HEK293 (cell line): ENCODE results near the gene ZDHHC6.

ENCODE experiments used
- GLI4 ChIP-seq: fragments of 450-650 bp; formaldehyde crosslinking; IDR thresholded peaks from 2 replicates; pipeline ENCODE4 v1.5.1; 2016; ENCODE audit warnings: missing biosample characterization, missing genetic modification characterization
- MYNN ChIP-seq: fragments of 450-650 bp; formaldehyde crosslinking; IDR thresholded peaks from 2 replicates; pipeline ENCODE4 v1.5.1; 2016; ENCODE audit warnings: missing biosample characterization, missing genetic modification characterization, borderline replicate concordance
- SALL2 ChIP-seq: fragments of 450-650 bp; formaldehyde crosslinking; IDR thresholded peaks from 2 replicates; pipeline ENCODE4 v1.5.0; 2017; ENCODE audit warnings: missing biosample characterization, mild to moderate bottlenecking, missing genetic modification characterization, borderline replicate concordance
- SP2 ChIP-seq: fragments of 450-650 bp; formaldehyde crosslinking; IDR thresholded peaks from 2 replicates; pipeline ENCODE4 v1.5.1; 2016; ENCODE audit warnings: missing biosample characterization, missing genetic modification characterization
- SP7 ChIP-seq: fragments of 450-650 bp; formaldehyde crosslinking; IDR thresholded peaks from 2 replicates; pipeline ENCODE4 v1.5.1; 2016; ENCODE audit warnings: missing biosample characterization, missing genetic modification characterization
- ZBTB17 ChIP-seq: fragments of 450-650 bp; formaldehyde crosslinking; IDR thresholded peaks from 2 replicates; pipeline ENCODE4 v1.5.1; 2016; ENCODE audit warnings: missing biosample characterization, missing genetic modification characterization
- ZBTB21 ChIP-seq: fragments of 450-650 bp; formaldehyde crosslinking; IDR thresholded peaks from 2 replicates; pipeline ENCODE4 v1.5.1; 2017; ENCODE audit warnings: missing biosample characterization, missing genetic modification characterization
- ZBTB26 ChIP-seq: fragments of 450-650 bp; formaldehyde crosslinking; optimal IDR thresholded peaks from 2 replicates; pipeline ENCODE3; 2016; ENCODE audit warnings: missing biosample characterization, mild to moderate bottlenecking, missing genetic modification characterization
- ZIC2 ChIP-seq: fragments of 450-650 bp; formaldehyde crosslinking; IDR thresholded peaks from 2 replicates; pipeline ENCODE4 v1.5.1; 2016; ENCODE audit warnings: missing biosample characterization, missing genetic modification characterization
- ZNF112 ChIP-seq: fragments of 450-650 bp; formaldehyde crosslinking; IDR thresholded peaks from 2 replicates; pipeline ENCODE4 v1.5.0; 2017; ENCODE audit warnings: missing biosample characterization, missing genetic modification characterization
- ZNF133 ChIP-seq: fragments of 450-650 bp; formaldehyde crosslinking; IDR thresholded peaks from 2 replicates; pipeline ENCODE4 v1.5.1; 2016; ENCODE audit warnings: missing biosample characterization, missing genetic modification characterization
- ZNF138 ChIP-seq: fragments of 450-650 bp; formaldehyde crosslinking; IDR thresholded peaks from 2 replicates; pipeline ENCODE4 v1.5.1; 2016; ENCODE audit warnings: missing biosample characterization, missing genetic modification characterization, borderline replicate concordance
- ZNF157 ChIP-seq: fragments of 450-650 bp; formaldehyde crosslinking; IDR thresholded peaks from 2 replicates; pipeline ENCODE4 v1.5.1; 2016; ENCODE audit warnings: missing biosample characterization, missing genetic modification characterization
- ZNF174 ChIP-seq: fragments of 450-650 bp; formaldehyde crosslinking; IDR thresholded peaks from 2 replicates; pipeline ENCODE4 v1.5.0; 2017; ENCODE audit warnings: missing biosample characterization, mild to moderate bottlenecking, missing genetic modification characterization
- ZNF311 ChIP-seq: fragments of 450-650 bp; formaldehyde crosslinking; IDR thresholded peaks from 2 replicates; pipeline ENCODE4 v1.5.1; 2017; ENCODE audit warnings: missing biosample characterization, missing genetic modification characterization, borderline replicate concordance
- ZNF350 ChIP-seq: fragments of 450-650 bp; formaldehyde crosslinking; IDR thresholded peaks from 2 replicates; pipeline ENCODE4 v1.5.0; 2017; ENCODE audit warnings: missing biosample characterization, mild to moderate bottlenecking, missing genetic modification characterization
- ZNF366 ChIP-seq: fragments of 450-650 bp; formaldehyde crosslinking; conservative IDR thresholded peaks from 2 replicates; pipeline ENCODE4 v1.5.1; 2016; ENCODE audit warnings: missing biosample characterization, missing genetic modification characterization
- ZNF404 ChIP-seq: fragments of 450-650 bp; formaldehyde crosslinking; IDR thresholded peaks from 2 replicates; pipeline ENCODE4 v1.5.1; 2017; ENCODE audit warnings: missing biosample characterization, missing genetic modification characterization
- ZNF433 ChIP-seq: fragments of 450-650 bp; formaldehyde crosslinking; IDR thresholded peaks from 2 replicates; pipeline ENCODE4 v1.5.1; 2016; ENCODE audit warnings: missing biosample characterization, missing genetic modification characterization, low read depth
- ZNF529 ChIP-seq: fragments of 450-650 bp; formaldehyde crosslinking; IDR thresholded peaks from 2 replicates; pipeline ENCODE4 v1.5.1; 2017; ENCODE audit warnings: missing genetic modification characterization, missing biosample characterization; ENCODE audit not compliant: insufficient replicate concordance
- ZNF548 ChIP-seq: fragments of 450-650 bp; formaldehyde crosslinking; IDR thresholded peaks from 2 replicates; pipeline ENCODE4 v1.5.1; 2016; ENCODE audit warnings: missing biosample characterization, missing genetic modification characterization
- ZNF561 ChIP-seq: fragments of 450-650 bp; IDR thresholded peaks from 2 replicates; pipeline ENCODE4 v1.5.1; 2018; ENCODE audit warnings: missing biosample characterization, missing genetic modification characterization, borderline replicate concordance
- ZNF660 ChIP-seq: fragments of 450-650 bp; IDR thresholded peaks from 2 replicates; pipeline ENCODE4 v1.5.1; 2018; ENCODE audit warnings: missing biosample characterization, mild to moderate bottlenecking, missing genetic modification characterization
- ZNF677 ChIP-seq: fragments of 450-650 bp; IDR thresholded peaks from 2 replicates; pipeline ENCODE4 v1.5.0; 2018; ENCODE audit warnings: missing biosample characterization, mild to moderate bottlenecking, missing genetic modification characterization, moderate library complexity
- ZNF837 ChIP-seq: fragments of 450-650 bp; formaldehyde crosslinking; IDR thresholded peaks from 2 replicates; pipeline ENCODE4 v1.5.1; 2016; ENCODE audit warnings: missing biosample characterization, missing genetic modification characterization
- TF ChIP-seq, protein P1 (sequence below): fragments of 450-650 bp; formaldehyde crosslinking; IDR thresholded peaks from 2 replicates; pipeline ENCODE4 v1.5.1; 2016; ENCODE audit warnings: missing biosample characterization, missing genetic modification characterization
- TF ChIP-seq, protein P2 (sequence below): fragments of 450-650 bp; formaldehyde crosslinking; IDR thresholded peaks from 2 replicates; pipeline ENCODE4 v1.5.1; 2016; ENCODE audit warnings: missing biosample characterization, missing genetic modification characterization, low read depth
- TF ChIP-seq, protein P3 (sequence below): fragments of 450-650 bp; IDR thresholded peaks from 2 replicates; pipeline ENCODE4 v1.5.1; 2018; ENCODE audit warnings: missing biosample characterization, missing genetic modification characterization
- TF ChIP-seq, protein P4 (sequence below): fragments of 450-650 bp; formaldehyde crosslinking; IDR thresholded peaks from 2 replicates; pipeline ENCODE4 v1.5.1; 2017; ENCODE audit warnings: missing biosample characterization, missing genetic modification characterization
- TF ChIP-seq, protein P5 (sequence below): fragments of 450-650 bp; formaldehyde crosslinking; IDR thresholded peaks from 2 replicates; pipeline ENCODE4 v1.5.1; 2016; ENCODE audit warnings: missing biosample characterization, missing genetic modification characterization

The ZDHHC6 gene

DNA sequence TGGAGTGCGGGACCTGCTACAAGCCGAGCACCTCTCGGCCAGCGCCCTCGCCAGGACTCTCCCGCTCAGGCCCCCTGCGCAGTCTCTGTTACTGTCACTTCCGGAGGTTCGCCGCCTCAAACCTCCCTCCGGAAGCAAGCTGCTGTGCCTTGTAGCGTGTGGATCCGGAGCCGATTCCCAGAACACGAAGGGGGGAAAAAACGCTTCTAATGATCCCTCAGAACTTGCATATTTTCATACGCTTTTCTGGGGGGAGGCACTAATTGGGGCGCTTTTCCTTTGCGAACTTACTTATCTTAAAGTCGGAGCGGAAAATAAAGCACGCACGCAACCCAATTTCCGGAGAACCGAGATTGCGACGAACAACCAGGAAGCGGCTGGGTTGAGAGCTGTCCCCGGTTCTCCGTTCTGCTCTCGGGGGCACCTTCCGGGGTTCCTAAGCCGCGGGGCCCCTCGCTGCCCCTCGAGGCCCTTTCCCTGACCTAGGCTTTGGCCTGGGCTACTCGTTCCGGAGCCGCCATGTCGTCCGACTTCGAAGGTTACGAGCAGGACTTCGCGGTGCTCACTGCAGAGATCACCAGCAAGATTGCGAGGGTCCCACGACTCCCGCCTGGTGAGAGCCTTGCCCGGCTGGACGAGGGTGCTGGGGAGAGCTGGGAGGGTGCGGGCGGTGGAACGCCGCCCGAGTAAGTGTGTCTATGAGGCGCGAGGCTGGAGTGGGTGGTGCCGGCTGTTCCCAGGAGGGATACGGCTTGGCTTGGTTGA, at the start of gene ZDHHC6, which contains the start of gene VTI1A (continued):
- TF ChIP-seq ZBTB17 (tag by site-specific recombination) (peak; percentile 86), ZNF133 (tag by site-specific recombination) (no peak), ZNF157 (tag by site-specific recombination) (no peak), ZNF112 (no peak), ZBTB21 (tag by site-specific recombination) (no peak), ZNF311 (tag by site-specific recombination) (no peak), ZBTB26 (tag by site-specific recombination) (peak; percentile 29), GLI4 (tag by site-specific recombination) (0 out of 2 replicates have a peak, but pooled peaks have one; percentile 83), SALL2 (no peak), ZNF350 (no peak), ZNF138 (tag by site-specific recombination) (no peak), SP7 (tag by site-specific recombination) (peak; percentile 85), ZNF677 (no peak), ZNF404 (tag by site-specific recombination) (no peak), ZNF366 (no peak), ZNF433 (tag by site-specific recombination) (no peak), ZNF529 (tag by site-specific recombination) (no peak), ZNF660 (tag by site-specific recombination) (peak; percentile 94), ZIC2 (peak; percentile 64), SP2 (tag by site-specific recombination) (peak; percentile 46; the same call in 1 of the 2 replicates), MYNN (tag by site-specific recombination) (0 out of 2 replicates have a peak, but pooled peaks have one; percentile 29), ZNF548 (no peak), ZNF561 (peak; percentile 96), ZNF174 (no peak), ZNF837 (no peak)
- TF ChIP-seq, protein P1, sequence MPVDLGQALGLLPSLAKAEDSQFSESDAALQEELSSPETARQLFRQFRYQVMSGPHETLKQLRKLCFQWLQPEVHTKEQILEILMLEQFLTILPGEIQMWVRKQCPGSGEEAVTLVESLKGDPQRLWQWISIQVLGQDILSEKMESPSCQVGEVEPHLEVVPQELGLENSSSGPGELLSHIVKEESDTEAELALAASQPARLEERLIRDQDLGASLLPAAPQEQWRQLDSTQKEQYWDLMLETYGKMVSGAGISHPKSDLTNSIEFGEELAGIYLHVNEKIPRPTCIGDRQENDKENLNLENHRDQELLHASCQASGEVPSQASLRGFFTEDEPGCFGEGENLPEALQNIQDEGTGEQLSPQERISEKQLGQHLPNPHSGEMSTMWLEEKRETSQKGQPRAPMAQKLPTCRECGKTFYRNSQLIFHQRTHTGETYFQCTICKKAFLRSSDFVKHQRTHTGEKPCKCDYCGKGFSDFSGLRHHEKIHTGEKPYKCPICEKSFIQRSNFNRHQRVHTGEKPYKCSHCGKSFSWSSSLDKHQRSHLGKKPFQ, result no peak
- TF ChIP-seq, protein P2, sequence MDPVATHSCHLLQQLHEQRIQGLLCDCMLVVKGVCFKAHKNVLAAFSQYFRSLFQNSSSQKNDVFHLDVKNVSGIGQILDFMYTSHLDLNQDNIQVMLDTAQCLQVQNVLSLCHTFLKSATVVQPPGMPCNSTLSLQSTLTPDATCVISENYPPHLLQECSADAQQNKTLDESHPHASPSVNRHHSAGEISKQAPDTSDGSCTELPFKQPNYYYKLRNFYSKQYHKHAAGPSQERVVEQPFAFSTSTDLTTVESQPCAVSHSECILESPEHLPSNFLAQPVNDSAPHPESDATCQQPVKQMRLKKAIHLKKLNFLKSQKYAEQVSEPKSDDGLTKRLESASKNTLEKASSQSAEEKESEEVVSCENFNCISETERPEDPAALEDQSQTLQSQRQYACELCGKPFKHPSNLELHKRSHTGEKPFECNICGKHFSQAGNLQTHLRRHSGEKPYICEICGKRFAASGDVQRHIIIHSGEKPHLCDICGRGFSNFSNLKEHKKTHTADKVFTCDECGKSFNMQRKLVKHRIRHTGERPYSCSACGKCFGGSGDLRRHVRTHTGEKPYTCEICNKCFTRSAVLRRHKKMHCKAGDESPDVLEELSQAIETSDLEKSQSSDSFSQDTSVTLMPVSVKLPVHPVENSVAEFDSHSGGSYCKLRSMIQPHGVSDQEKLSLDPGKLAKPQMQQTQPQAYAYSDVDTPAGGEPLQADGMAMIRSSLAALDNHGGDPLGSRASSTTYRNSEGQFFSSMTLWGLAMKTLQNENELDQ (tag by site-specific recombination), result no peak
- TF ChIP-seq, protein P3, sequence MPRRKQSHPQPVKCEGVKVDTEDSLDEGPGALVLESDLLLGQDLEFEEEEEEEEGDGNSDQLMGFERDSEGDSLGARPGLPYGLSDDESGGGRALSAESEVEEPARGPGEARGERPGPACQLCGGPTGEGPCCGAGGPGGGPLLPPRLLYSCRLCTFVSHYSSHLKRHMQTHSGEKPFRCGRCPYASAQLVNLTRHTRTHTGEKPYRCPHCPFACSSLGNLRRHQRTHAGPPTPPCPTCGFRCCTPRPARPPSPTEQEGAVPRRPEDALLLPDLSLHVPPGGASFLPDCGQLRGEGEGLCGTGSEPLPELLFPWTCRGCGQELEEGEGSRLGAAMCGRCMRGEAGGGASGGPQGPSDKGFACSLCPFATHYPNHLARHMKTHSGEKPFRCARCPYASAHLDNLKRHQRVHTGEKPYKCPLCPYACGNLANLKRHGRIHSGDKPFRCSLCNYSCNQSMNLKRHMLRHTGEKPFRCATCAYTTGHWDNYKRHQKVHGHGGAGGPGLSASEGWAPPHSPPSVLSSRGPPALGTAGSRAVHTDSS (tag by site-specific recombination), result no peak
- TF ChIP-seq, protein P4, sequence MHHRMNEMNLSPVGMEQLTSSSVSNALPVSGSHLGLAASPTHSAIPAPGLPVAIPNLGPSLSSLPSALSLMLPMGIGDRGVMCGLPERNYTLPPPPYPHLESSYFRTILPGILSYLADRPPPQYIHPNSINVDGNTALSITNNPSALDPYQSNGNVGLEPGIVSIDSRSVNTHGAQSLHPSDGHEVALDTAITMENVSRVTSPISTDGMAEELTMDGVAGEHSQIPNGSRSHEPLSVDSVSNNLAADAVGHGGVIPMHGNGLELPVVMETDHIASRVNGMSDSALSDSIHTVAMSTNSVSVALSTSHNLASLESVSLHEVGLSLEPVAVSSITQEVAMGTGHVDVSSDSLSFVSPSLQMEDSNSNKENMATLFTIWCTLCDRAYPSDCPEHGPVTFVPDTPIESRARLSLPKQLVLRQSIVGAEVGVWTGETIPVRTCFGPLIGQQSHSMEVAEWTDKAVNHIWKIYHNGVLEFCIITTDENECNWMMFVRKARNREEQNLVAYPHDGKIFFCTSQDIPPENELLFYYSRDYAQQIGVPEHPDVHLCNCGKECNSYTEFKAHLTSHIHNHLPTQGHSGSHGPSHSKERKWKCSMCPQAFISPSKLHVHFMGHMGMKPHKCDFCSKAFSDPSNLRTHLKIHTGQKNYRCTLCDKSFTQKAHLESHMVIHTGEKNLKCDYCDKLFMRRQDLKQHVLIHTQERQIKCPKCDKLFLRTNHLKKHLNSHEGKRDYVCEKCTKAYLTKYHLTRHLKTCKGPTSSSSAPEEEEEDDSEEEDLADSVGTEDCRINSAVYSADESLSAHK (tag by site-specific recombination), result no peak; the same call in 1 of the 2 replicates
- TF ChIP-seq, protein P5, sequence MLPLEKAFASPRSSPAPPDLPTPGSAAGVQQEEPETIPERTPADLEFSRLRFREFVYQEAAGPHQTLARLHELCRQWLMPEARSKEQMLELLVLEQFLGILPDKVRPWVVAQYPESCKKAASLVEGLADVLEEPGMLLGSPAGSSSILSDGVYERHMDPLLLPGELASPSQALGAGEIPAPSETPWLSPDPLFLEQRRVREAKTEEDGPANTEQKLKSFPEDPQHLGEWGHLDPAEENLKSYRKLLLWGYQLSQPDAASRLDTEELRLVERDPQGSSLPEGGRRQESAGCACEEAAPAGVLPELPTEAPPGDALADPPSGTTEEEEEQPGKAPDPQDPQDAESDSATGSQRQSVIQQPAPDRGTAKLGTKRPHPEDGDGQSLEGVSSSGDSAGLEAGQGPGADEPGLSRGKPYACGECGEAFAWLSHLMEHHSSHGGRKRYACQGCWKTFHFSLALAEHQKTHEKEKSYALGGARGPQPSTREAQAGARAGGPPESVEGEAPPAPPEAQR, result peak; percentile 90
